ENCODE data around the gene TSPAN11. TPM values are rescaled to one million over a fixed set of nuclear protein-coding genes. Genes with fewer than 3 reads are reported as not detected.
A peak's percentile ranks its signal among the peaks of the same experiment; 100 is the strongest.

Gene TSPAN11
- total RNA-seq = not detected in 2 replicates
- 0.16 TPM for total RNA-seq (2013)
- not detected in 2 replicates for polyA plus RNA-seq
- not detected in 2 replicates for polyA minus RNA-seq

GRCh38 chr12:30926243-30927221 lies at the start of gene TSPAN11:
TSPAN11 (plus strand) TSS chr12:30926748; CDS start chr12:30953992, 27,244 bp downstream.
- Mint-ChIP-seq H3K4me3 (peak within 1 kb of the TSS; percentile 33), H3K9me3 (ENCODE audit: insufficient read depth) (no peaks in the 10 kb centered on the region), H3K4me1 (peaks cover 7% of the 10 kb centered on the region), H3K27me3 (peaks cover 52% of the 10 kb centered on the region), H3K27ac (no peak within 1 kb of the TSS)
- ChIA-PET POLR2A (no interaction called here), CTCF (no interaction called here)
- peaks cover 0 to 3% of the 10 kb centered on the region in 2 donors for H3K4me1 ChIP-seq (ENCODE audit: control insufficient read depth in 2 of 2, insufficient read depth in 2 of 2, low read length in 2 of 2)
- no peaks in the 10 kb centered on the region for H3K36me3 ChIP-seq (replicated peaks in 1 of 2; ENCODE audit: control extremely low read depth in 1 of 2, control insufficient read depth in 1 of 2, extremely low read depth in 1 of 2, insufficient read depth in 2 of 2, low read length in 1 of 2)
- ATAC-seq (ENCODE audit: low read depth) (no peak), DNase-seq (no peak)
- intact Hi-C loops (cut with micrococcal nuclease) = no loop called here
- H3K27ac ChIP-seq (ENCODE audit: low read length in 2 of 2) = no peak within 1 kb of the TSS
- no peaks in the 10 kb centered on the region for H3K79me2 ChIP-seq (ENCODE audit: control insufficient read depth, insufficient read depth, low read length)
- no peaks in the 10 kb centered on the region for H3K9me3 ChIP-seq (ENCODE audit: control extremely low read depth in 1 of 3, control insufficient read depth in 2 of 3, insufficient read depth in 1 of 3, low read length in 2 of 3)
- TF ChIP-seq EZH2 (IDR thresholded peaks at IDR 0.05; ENCODE audit: borderline replicate concordance, insufficient read depth, low read depth, low read length, poor library complexity, severe bottlenecking) (no peak), CTCF (IDR thresholded peaks at IDR 0.05) (no peak)
- no peak within 1 kb of the TSS for H3K4me3 ChIP-seq (ENCODE audit: control extremely low read depth in 1 of 5, extremely low read depth in 1 of 5, insufficient read depth in 1 of 5, low read depth in 2 of 5, low read length in 4 of 5)
- no peak within 1 kb of the TSS for H2AFZ ChIP-seq (ENCODE audit: insufficient read depth, low read depth, low read length, poor library complexity, severe bottlenecking)
- no peak within 1 kb of the TSS for H3K9ac ChIP-seq (ENCODE audit: low read length)
- H4K20me1 ChIP-seq (ENCODE audit: control insufficient read depth, insufficient read depth, low read length, poor library complexity, severe bottlenecking) = no peaks in the 10 kb centered on the region
- peak within 1 kb of the TSS; percentile 45 for H3K4me2 ChIP-seq (replicated peaks; ENCODE audit: low read depth, low read length, poor library complexity, severe bottlenecking)
- WGBS (ENCODE audit: insufficient coverage) = 12% methylated on average over 77 of the region's 78 CpGs
- peaks cover 0 to 27% (median 11%) of the 10 kb centered on the region in 4 experiments for H3K27me3 ChIP-seq (replicated peaks in 1 of 4; ENCODE audit: control extremely low read depth in 1 of 4, control insufficient read depth in 3 of 4, insufficient read depth in 4 of 4, low read length in 3 of 4)
